Stimulated activated CD4-positive, alpha-beta T cell treated with anti-CD3 and anti-CD28 coated beads, Interleukin-15, amount 100 ng/mL, for 1 hour (primary cell): Measurements from ENCODE around the gene AKAP6.

ENCODE experiments used
- DNase-seq, 2 donors: peaks; one replicate each; pipeline ENCODE4 v3.0.0-alpha.2; 2020; ENCODE audit warnings: low read depth in 1 of 2, low spot score in 1 of 2

AKAP6 gene

GRCh38 chr14:32650030-32650429, 320.9 kb downstream of the AKAP6 start:
- DNase-seq = no peak

DNA sequence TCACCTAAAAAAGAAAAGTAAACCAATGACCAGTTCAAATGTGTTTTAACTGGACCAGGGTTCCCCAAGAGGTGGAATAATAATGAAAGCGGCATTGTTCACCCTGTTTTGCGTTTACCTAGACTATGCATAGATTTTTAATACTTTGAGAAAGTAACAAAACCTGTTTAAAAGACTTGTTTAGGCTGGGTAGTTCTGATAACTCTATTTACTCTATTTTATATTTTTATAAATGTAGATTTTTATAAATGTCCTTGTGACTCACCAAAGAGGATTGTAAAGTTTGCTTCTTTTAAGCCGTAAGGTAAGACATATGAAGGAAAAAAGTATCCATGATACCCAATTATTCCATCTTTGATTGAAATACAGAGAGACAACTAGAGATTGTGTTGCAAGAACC, 321.6 kb downstream of the AKAP6 start:
- no peak for DNase-seq

DNA sequence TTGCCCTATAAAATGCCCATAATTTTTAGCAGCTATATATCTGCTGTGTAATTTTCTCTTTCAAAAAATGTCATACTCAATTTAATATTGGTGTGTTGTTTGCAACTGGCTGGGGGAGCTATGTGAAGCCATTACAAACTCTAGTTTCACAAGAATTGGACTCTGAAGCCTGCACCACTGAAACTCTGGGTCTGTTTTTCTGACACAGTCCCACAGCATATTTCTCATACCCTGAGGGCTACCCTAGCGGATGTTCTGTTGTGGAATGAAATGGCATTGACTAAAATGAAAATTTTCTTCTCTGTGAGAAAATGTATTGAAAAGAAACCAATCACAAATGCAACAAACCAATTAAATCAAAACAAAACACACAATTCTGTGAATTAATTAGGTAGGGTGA, 325.0 kb downstream of the AKAP6 start:
- no peak for DNase-seq

- DNase-seq = no peak
Measured at GRCh38 chr14:32656601-32657000, 327.5 kb downstream of the AKAP6 start.

DNA sequence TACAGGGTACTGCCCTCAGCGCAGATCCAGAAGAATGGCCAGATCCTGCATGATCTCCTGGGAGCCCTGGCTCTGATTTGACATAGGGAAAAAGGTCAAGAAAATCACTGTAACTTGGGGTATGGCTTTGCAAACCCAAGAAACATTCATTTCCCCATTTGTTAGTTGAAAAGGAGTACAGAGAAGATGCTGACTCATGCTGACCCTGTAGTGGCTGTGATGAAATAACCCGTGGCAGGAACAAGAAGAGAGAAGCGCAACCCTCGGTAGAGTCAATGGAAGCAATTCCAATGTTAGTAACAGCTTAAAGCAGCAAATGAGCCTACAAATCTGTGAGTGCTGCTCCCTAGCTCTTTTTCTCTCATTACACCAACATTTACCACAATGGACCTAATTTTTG, 328.0 kb downstream of the AKAP6 start:
- no peak for DNase-seq

DNA sequence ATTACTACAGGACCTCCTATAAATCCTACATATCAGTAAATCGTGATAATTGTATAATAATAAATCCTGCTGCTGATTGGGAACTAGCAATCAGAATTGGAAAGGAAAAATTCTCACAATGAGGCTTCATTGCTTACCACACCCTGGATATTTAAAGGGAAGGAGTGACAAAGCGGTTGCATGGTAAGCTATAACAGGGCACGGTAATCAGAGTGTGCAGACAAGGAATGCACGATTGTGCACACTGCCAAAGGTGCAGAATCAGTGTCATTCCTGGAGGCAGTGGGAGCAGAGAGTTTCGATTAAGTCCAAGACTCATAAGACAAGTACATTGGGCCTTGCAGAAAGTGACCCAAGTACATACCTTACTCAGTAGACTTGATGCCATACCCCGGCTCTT, 332.1 kb downstream of the AKAP6 start:
- no peak for DNase-seq

DNA sequence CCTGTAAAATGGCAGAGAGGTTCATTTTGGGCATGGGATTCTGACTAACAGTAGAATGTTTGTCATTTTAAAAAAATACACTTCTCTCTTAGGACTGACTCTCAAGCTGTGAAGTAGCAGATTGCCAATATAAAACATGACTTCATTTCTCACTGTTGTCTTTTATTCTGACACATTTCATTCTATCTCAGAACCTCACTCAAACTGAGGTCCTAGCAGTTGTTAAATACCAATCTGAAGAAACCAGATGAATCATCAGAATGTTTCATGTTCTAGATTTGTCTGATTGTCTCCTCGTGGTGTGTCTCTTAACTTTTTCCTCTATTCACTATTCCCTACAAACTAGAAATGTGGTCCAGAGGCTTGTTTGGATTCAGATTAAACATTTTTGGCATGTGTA, 333.1 kb downstream of the AKAP6 start:
- DNase-seq = no peak

GRCh38 chr14:32666308-32666707, 337.2 kb downstream of the AKAP6 start:
- no peak for DNase-seq

- no peak for DNase-seq
Measured at GRCh38 chr14:32667287-32667686, 338.2 kb downstream of the AKAP6 start.

DNA sequence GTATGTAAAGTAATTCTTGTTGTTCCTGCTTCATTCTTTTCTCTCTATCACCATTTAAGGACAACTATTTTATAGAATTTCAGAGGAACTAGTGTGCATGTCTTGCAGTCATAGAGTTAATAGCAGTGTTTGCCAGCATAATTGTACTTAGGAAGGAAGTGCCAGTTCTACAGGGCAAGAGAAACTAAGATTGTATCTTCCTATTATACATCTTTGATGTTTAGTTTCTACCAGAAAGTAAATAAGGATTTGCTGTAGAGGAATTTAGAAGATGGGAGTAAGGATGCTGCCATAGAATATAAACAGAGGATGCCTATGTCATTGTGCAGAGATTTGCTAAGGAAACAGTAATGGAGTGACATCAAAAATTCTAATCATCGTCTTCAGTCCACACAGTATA, 338.7 kb downstream of the AKAP6 start:
- no peak for DNase-seq

- no peak for DNase-seq
Measured at GRCh38 chr14:32669391-32669790, 340.3 kb downstream of the AKAP6 start.

- no peak for DNase-seq
Measured at GRCh38 chr14:32675433-32675832, 346.3 kb downstream of the AKAP6 start.

GRCh38 chr14:32677129-32677780, 348.2 kb downstream of the AKAP6 start:
- no peak for DNase-seq

- no peak for DNase-seq
Measured at GRCh38 chr14:32678088-32678487, 349.0 kb downstream of the AKAP6 start.

DNA sequence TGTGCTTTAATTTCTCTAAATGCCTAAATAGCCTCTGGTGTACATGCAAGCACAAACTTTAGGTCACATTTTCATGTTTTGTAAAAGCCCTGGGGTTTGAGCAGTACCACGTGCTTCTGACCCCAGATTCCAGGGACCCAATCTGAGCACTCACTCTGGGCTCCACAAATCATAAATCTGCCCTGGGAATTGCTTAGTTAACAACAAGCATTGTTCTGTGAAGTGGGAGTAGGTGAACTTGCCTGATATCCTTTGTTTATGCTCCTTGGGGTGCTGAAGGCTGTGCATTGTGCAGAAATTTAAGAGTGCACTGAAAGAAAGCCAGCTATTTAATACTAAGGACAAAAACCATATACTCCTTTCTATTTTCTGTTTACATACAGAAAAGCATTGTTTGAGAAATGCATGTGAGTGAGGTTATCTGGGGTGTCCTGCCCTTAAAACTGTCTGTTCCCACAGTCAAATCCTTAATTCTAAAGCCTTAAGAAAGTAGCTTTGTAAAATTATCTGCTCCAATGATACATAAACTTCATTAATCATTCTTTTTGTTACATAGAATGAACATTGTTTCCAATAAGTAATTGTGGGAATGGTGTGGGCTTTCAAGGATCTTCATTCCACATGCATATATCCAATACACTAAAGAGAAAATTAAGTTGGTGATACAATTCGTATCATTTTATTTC, 351.0 kb downstream of the AKAP6 start:
- no peak for DNase-seq

DNA sequence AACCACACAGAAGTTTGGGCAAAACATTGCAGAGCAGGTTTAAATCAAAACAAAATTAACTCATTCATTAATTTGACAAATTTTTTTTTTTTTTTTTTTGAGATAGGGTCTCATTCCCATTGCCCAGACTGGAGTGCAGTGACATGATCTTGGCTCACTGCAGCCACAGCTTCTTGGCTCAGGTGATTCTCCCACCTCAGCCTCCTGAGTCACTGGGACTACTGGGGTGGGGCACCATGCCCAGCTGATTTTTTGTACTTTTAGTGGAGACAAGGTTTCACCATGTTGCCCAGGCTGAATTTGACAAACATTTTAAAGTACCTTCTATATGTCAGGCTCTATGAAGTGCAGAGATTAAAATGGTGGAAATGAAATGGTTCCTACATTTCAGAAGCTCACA, 352.5 kb downstream of the AKAP6 start:
- no peak for DNase-seq

- no peak for DNase-seq
Measured at GRCh38 chr14:32682214-32682613, 353.1 kb downstream of the AKAP6 start.

DNA sequence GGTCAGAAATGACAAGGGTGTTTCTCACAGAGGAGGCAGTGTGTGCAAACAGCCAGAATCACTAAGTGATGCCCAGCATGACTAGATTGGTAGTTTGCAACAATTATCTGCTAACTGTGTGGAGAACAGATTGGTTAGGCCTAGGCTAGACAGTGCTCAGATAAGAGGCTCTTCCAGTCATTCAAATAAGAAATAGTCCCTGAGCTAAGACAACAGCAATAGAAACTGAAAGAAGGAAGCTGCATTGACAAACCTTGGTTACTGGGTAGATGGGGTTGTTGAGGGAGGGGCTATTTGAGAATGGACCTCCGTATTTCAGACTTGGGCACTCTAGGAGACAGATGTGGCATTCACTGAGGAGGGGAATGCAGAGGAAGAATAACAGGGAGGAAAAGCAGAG, 354.6 kb downstream of the AKAP6 start:
- DNase-seq = no peak

GRCh38 chr14:32688941-32689340, 359.8 kb downstream of the AKAP6 start:
- DNase-seq = no peak

GRCh38 chr14:32692441-32692840, 363.3 kb downstream of the AKAP6 start:
- DNase-seq = no peak

DNA sequence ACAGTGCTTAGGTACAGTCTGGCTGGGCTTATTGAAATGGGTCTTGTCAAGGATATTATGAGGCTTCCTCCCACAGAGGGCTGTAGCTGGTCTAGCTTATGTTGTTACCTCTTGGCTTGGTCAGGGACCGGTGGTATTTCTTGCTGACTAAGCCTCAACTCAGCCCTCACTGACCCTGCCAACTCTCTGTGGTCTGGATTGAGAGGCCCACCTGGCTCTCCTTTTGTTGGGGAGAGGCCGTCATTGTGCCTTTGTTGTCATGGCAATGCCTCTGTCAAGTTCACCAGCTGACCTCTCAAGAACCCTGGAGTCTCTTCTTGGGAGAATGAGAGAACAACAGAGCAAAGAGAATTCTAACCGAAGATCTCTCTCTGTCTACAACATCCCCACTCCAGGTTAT, 364.0 kb downstream of the AKAP6 start:
- no peak for DNase-seq

GRCh38 chr14:32694795-32695449, 365.8 kb downstream of the AKAP6 start:
- no peak for DNase-seq
